Endothelial cell of umbilical vein (primary cell): ENCODE results near the gene ACP5.

Experiments
- GATA2 ChIP-seq: IDR thresholded peaks from 2 replicates; pipeline ENCODE4 v1.7.0; 2011; ENCODE audit warnings: low read depth, mild to moderate bottlenecking, moderate library complexity, mixed read lengths, low read length; ENCODE audit not compliant: insufficient read length, insufficient read depth
- POLR2AphosphoS5 ChIP-seq: IDR thresholded peaks from 2 replicates; pipeline ENCODE4 v1.6.1; 2012; ENCODE audit warnings: low read depth, mild to moderate bottlenecking, control low read depth, low read length, moderate library complexity; ENCODE audit not compliant: insufficient read depth
- TF ChIP-seq, protein P1 (sequence below): IDR thresholded peaks from 2 replicates; pipeline ENCODE4 v1.6.1; 2011; ENCODE audit not compliant: insufficient read depth, insufficient read length
- TF ChIP-seq, protein P2 (sequence below), 2 donors: IDR thresholded peaks; 1 replicate in 1 of 2; 2 replicates in 1 of 2; pipeline ENCODE4 v1.5.1; 2011; ENCODE audit warnings: low read length in 2 of 2, mild to moderate bottlenecking in 2 of 2, moderate library complexity in 2 of 2, control low read depth in 1 of 2, inconsistent platforms in 1 of 2, low read depth in 1 of 2; ENCODE audit not compliant: insufficient read depth in 1 of 2; ENCODE audit errors: extremely low read depth in 1 of 2

DNA sequence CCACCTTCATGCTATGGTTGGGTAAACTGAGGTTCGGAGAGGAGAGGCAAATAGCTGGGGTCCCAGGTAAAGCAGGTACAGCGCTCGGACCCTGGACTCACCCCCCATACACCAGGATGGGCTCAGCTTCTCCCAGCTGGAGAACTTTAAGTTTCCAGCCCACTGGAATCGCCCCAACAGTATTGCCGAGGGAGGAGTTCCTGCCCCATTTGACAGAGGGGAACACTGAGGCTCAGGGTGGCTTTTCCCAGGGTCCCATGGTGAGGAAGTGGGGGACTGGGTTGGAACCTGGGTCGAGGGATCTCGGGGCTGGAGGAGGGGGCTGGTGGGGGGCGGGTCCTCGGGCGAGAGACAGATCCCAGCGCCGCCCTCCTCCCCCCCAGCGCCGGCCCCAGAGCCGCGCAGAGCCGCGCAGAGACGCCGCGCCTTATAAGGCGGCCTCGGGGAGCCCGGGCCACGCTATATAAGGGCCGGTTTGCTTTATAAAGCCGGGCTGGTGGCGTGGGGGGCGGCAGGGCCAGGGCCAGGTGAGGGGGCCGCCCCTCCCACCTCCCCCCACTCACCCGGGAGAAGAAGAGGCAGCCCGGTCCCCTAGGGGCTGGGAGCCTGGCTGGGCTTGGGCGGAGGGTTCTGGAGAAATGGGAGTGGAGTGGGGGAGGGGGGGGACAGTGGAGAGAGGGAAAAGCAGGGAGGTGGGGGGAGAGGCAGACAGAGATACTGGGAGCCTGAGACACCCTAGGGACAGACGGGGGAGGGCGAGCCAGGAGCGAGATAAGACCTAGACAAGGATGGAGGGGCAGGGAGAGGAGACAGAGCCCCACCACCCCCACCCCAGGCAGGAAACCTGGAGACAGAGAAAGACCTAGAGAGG is 37.7 kb downstream of the ACP5 start:
- TF ChIP-seq, protein P1, sequence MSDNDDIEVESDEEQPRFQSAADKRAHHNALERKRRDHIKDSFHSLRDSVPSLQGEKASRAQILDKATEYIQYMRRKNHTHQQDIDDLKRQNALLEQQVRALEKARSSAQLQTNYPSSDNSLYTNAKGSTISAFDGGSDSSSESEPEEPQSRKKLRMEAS = no peak
- TF ChIP-seq GATA2 = no peak
- TF ChIP-seq, protein P2, sequence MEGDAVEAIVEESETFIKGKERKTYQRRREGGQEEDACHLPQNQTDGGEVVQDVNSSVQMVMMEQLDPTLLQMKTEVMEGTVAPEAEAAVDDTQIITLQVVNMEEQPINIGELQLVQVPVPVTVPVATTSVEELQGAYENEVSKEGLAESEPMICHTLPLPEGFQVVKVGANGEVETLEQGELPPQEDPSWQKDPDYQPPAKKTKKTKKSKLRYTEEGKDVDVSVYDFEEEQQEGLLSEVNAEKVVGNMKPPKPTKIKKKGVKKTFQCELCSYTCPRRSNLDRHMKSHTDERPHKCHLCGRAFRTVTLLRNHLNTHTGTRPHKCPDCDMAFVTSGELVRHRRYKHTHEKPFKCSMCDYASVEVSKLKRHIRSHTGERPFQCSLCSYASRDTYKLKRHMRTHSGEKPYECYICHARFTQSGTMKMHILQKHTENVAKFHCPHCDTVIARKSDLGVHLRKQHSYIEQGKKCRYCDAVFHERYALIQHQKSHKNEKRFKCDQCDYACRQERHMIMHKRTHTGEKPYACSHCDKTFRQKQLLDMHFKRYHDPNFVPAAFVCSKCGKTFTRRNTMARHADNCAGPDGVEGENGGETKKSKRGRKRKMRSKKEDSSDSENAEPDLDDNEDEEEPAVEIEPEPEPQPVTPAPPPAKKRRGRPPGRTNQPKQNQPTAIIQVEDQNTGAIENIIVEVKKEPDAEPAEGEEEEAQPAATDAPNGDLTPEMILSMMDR (IDR thresholded peaks at IDR 0.05; ENCODE audit: extremely low read depth in 1 of 2, insufficient read depth in 1 of 2, low read depth in 1 of 2, low read length in 2 of 2) = no peak
- TF ChIP-seq POLR2AphosphoS5 = no peak
